Stomach smooth muscle (tissue), 2 donors: Measurements from ENCODE around the gene GPR146.

Experiments
- H3K27ac ChIP-seq: one replicate; pipeline ENCODE4 v1.7.0; 2013; ENCODE audit warnings: mild to moderate bottlenecking, low read length, inconsistent platforms
- H3K27me3 ChIP-seq, 2 donors: one replicate each; pipeline ENCODE4 v1.7.0; 2013; ENCODE audit warnings: low read length in 2 of 2; ENCODE audit not compliant: insufficient read depth in 2 of 2, control insufficient read depth in 1 of 2
- H3K36me3 ChIP-seq, 2 donors: one replicate each; pipeline ENCODE4 v1.7.0; 2013; ENCODE audit warnings: low read length in 2 of 2; ENCODE audit not compliant: control insufficient read depth in 2 of 2, insufficient read depth in 2 of 2
- H3K4me1 ChIP-seq: one replicate; pipeline ENCODE4 v1.7.0; 2013; ENCODE audit warnings: low read length; ENCODE audit not compliant: control insufficient read depth, insufficient read depth
- H3K4me3 ChIP-seq, 2 donors: one replicate each; pipeline ENCODE4 v1.7.0; 2013; ENCODE audit warnings: low read length in 2 of 2
- H3K9ac ChIP-seq, 2 donors: one replicate each; pipeline ENCODE4 v1.7.0; 2013; ENCODE audit warnings: low read length in 2 of 2, mild to moderate bottlenecking in 1 of 2
- H3K9me3 ChIP-seq, 2 donors: one replicate each; pipeline ENCODE4 v1.7.0; 2013; ENCODE audit warnings: low read length in 2 of 2; ENCODE audit not compliant: control insufficient read depth in 2 of 2
- donor health status: healthy.
- donor health status: Pancreatic carcinoma.

GPR146 gene

GRCh38 chr7:1085266-1085665 lies 40.9 kb downstream of the GPR146 start:
- no peaks in the 10 kb centered on the region for H3K36me3 ChIP-seq
- H3K9me3 ChIP-seq: no peaks in the 10 kb centered on the region
- H3K27me3 ChIP-seq: no peaks in the 10 kb centered on the region
- H3K4me1 ChIP-seq: peaks cover 38% of the 10 kb centered on the region
- no peak overlapping the region for H3K4me3 ChIP-seq
- H3K27ac ChIP-seq: no peak overlapping the region
- no peak overlapping the region for H3K9ac ChIP-seq

GRCh38 chr7:1085910-1086421 lies 41.6 kb downstream of the GPR146 start:
- H3K27ac ChIP-seq: no peak overlapping the region
- H3K9me3 ChIP-seq: no peaks in the 10 kb centered on the region
- no peaks in the 10 kb centered on the region for H3K36me3 ChIP-seq
- no peak overlapping the region for H3K4me3 ChIP-seq
- peaks cover 38% of the 10 kb centered on the region for H3K4me1 ChIP-seq
- no peaks in the 10 kb centered on the region for H3K27me3 ChIP-seq
- no peak overlapping the region for H3K9ac ChIP-seq

DNA sequence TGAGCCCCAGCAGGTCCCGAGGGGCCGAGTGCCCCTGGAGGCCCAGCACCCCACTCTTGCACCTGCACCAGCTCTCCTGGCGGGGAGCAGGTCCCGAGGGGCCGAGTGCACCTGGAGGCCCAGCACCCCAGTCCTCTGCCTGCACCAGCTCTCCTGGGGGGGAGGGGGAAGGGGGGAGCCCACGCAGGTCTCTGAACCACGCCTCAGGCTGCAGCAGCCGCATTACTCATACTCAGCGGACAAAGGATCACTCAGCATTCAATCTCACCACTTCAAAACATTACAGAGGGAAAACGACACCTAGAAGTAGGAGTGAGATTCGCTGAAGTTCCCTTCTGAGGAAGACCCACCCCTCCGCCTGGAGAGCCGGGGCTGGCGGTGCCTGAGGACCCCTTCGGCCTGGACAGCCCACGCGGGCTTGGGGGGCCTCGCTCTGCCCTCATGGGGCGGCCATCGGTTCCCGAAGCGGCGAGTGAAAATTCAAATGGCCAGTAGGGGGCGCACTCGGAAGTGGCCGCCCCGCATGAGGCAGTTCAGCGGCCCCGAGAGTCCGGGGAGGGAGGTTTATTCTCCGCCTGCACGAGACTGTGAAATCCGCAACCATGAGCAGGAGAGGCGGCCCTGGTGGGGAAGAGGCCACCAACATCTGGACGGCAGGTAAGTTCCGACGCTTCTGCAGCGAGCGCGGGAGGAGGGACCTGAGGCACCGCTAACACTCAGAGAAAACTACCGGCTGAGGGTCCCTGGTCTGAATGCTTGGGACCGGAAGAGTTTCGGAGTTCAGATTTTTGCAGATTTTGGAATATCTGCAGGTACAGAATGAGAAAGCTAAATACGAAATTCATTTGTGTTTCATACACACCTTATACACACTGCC lies 42.5 kb downstream of the GPR146 start:
- Histone ChIP-seq H3K4me3 (peak overlapping the region; percentile 55 to 80), H3K27me3 (no peaks in the 10 kb centered on the region), H3K9me3 (no peaks in the 10 kb centered on the region), H3K27ac (peak overlapping the region; percentile 11), H3K4me1 (peaks cover 31% of the 10 kb centered on the region), H3K9ac (peak overlapping the region; percentile 12 to 55), H3K36me3 (peaks cover 4 to 5% of the 10 kb centered on the region in 2 donors)

DNA sequence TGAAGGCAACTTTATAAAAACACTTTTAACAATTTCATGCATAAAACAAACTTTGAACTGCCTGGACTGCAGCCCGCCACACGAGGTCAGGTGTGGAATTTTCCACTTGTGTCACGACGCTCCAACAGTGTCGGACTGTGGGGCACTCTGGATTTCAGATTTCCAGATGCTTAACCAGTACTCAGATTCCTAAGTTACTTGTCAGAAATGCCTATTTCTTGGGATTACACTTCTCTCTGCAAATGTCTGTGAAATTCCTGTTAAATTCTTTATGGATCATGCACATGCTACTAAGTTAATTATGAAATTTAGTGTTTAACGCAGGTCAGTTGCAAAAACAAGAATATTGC lies 43.1 kb downstream of the GPR146 start:
- H3K9me3 ChIP-seq: no peaks in the 10 kb centered on the region
- peak overlapping the region; percentile 55 to 80 for H3K4me3 ChIP-seq
- no peaks in the 10 kb centered on the region for H3K27me3 ChIP-seq
- peak overlapping the region in 1 of 2 donors; percentile 12 for H3K9ac ChIP-seq
- H3K4me1 ChIP-seq: peaks cover 25% of the 10 kb centered on the region
- peaks cover 5 to 8% of the 10 kb centered on the region in 2 donors for H3K36me3 ChIP-seq
- H3K27ac ChIP-seq: peak overlapping the region; percentile 76

- H3K27me3 ChIP-seq: no peaks in the 10 kb centered on the region
- peaks cover 8 to 13% of the 10 kb centered on the region in 2 donors for H3K36me3 ChIP-seq
- peak within 1 kb of the TSS; percentile 76 for H3K27ac ChIP-seq
- H3K4me1 ChIP-seq: peaks cover 23% of the 10 kb centered on the region
- H3K9ac ChIP-seq: peak within 1 kb of the TSS; percentile 49 to 74
- H3K9me3 ChIP-seq: no peaks in the 10 kb centered on the region
- H3K4me3 ChIP-seq: peak within 1 kb of the TSS; percentile 70 to 80
Observed at GRCh38 chr7:1087952-1088920, 43.9 kb downstream of the GPR146 start, which contains the start of gene GPER1. TSS of gene GPER1 (plus strand) at chr7:1088113. CDS start at chr7:1091729, 3,616 bp downstream.

GRCh38 chr7:1090236-1090635 lies 45.9 kb downstream of the GPR146 start:
- Histone ChIP-seq H3K4me3 (no peak overlapping the region), H3K27me3 (no peaks in the 10 kb centered on the region), H3K9ac (no peak overlapping the region), H3K27ac (no peak overlapping the region), H3K9me3 (no peaks in the 10 kb centered on the region), H3K36me3 (peaks cover 11 to 18% of the 10 kb centered on the region in 2 donors), H3K4me1 (peaks cover 30% of the 10 kb centered on the region)

DNA sequence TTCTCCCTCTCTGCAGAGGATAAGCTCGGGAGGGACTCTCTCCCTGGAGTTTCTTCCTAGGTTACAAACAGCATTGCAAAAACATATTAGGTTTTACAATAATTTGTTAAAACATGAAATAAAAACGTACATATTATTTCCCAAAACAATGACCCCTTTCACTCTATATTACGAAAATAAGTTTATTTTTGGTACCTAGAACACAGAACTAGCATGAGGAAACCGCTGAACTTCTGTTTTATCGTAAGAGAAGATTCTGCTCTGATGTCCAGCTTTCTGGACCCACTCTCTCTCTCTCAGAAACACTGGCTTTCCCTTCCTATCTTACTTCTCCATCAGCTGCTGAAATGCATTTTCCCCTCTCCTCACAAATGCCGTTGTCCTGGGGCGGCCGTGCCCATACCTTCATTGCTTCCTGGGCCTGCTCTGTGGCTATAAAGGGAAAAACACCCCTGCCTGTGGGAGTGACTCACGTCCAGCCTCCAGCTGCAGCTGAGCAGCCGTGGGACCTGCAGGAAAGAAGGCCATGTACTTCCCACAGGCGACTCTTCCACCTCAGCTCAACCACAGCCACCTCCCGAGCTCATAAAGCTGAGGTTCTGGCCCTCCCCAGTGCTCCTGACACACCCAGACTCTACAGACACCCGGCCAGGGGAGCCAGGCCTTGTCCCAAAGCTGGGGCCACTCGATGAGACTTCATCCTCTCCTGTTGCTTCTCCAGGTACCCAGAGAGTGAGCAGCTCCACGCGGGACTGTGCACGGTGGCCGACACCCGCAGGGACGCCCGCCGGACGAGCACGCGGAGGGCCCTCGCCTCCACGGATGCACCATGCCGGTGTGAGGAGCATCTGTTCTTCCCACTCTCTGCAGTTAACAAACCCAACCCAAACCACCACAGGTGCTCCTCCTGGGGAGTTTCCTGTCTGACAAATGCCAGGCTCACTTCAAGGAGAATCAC lies 46.6 kb downstream of the GPR146 start:
- peaks cover 11 to 18% of the 10 kb centered on the region in 2 donors for H3K36me3 ChIP-seq
- H3K4me3 ChIP-seq: no peak overlapping the region
- peaks cover 37% of the 10 kb centered on the region for H3K4me1 ChIP-seq
- no peak overlapping the region for H3K9ac ChIP-seq
- H3K27me3 ChIP-seq: no peaks in the 10 kb centered on the region
- no peaks in the 10 kb centered on the region for H3K9me3 ChIP-seq
- no peak overlapping the region for H3K27ac ChIP-seq

DNA sequence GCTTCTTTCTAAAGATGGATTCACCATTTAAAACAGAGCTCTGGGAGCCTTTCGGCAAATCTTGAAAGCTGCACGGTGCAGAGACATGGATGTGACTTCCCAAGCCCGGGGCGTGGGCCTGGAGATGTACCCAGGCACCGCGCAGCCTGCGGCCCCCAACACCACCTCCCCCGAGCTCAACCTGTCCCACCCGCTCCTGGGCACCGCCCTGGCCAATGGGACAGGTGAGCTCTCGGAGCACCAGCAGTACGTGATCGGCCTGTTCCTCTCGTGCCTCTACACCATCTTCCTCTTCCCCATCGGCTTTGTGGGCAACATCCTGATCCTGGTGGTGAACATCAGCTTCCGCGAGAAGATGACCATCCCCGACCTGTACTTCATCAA lies 47.3 kb downstream of the GPR146 start:
- Histone ChIP-seq H3K4me1 (peaks cover 40% of the 10 kb centered on the region), H3K9ac (no peak overlapping the region), H3K36me3 (peaks cover 11 to 18% of the 10 kb centered on the region in 2 donors), H3K9me3 (no peaks in the 10 kb centered on the region), H3K27me3 (no peaks in the 10 kb centered on the region), H3K27ac (no peak overlapping the region), H3K4me3 (no peak overlapping the region)

- Histone ChIP-seq H3K4me3 (no peak overlapping the region), H3K27ac (no peak overlapping the region), H3K9ac (no peak overlapping the region), H3K36me3 (peaks cover 11 to 18% of the 10 kb centered on the region in 2 donors), H3K9me3 (no peaks in the 10 kb centered on the region), H3K4me1 (peaks cover 37% of the 10 kb centered on the region), H3K27me3 (no peaks in the 10 kb centered on the region)
Observed at GRCh38 chr7:1092161-1092632, 47.9 kb downstream of the GPR146 start.
